ENCODE data around the gene NRXN3. TPM values are rescaled to one million over a fixed set of nuclear protein-coding genes. Genes with fewer than 3 reads are reported as not detected.

The NRXN3 gene
- total and polyA plus RNA-seq, 5 donors from 2014 or later, result not detected

GRCh38 chr14:79464468-79464867, 1294.3 kb downstream of the NRXN3 start:
- H3K36me3 Mint-ChIP-seq, result no peaks in the 10 kb centered on the region
- H3K4me1 Mint-ChIP-seq, result no peaks in the 10 kb centered on the region
- peaks cover 0 to 5% (median 0%) of the 10 kb centered on the region in 7 donors for H3K9me3 Mint-ChIP-seq
- DNase-seq (no peak), ATAC-seq (ENCODE audit: low read depth in 2 of 2) (no peak)
- H3K27me3 ChIP-seq (ENCODE audit: control insufficient read depth, insufficient read depth, low read length), result no peaks in the 10 kb centered on the region
- H3K27ac Mint-ChIP-seq, result no peak overlapping the region
- no peaks in the 10 kb centered on the region for H3K9me3 ChIP-seq (ENCODE audit: control insufficient read depth in 2 of 2, low read length in 2 of 2)
- no peaks in the 10 kb centered on the region for H3K36me3 ChIP-seq (ENCODE audit: control insufficient read depth, insufficient read depth, low read length)
- H3K27me3 Mint-ChIP-seq, result no peaks in the 10 kb centered on the region
- no peak overlapping the region for H3K4me3 ChIP-seq (ENCODE audit: low read depth, low read length)
- H3K4me3 Mint-ChIP-seq, result no peak overlapping the region
- no peak overlapping the region for H3K27ac ChIP-seq (ENCODE audit: insufficient read depth, low read length, poor library complexity, severe bottlenecking)
- H3K4me1 ChIP-seq (ENCODE audit: control insufficient read depth, insufficient read depth, low read length, poor library complexity, severe bottlenecking), result no peaks in the 10 kb centered on the region

GRCh38 chr14:79465651-79466050, 1295.5 kb downstream of the NRXN3 start:
- no peaks in the 10 kb centered on the region for H3K36me3 ChIP-seq (ENCODE audit: control insufficient read depth, insufficient read depth, low read length)
- H3K4me3 Mint-ChIP-seq, result no peak overlapping the region
- peaks cover 0 to 7% (median 0%) of the 10 kb centered on the region in 7 donors for H3K9me3 Mint-ChIP-seq
- DNase-seq, result no peak
- no peaks in the 10 kb centered on the region for H3K36me3 Mint-ChIP-seq
- no peaks in the 10 kb centered on the region for H3K4me1 ChIP-seq (ENCODE audit: control insufficient read depth, insufficient read depth, low read length, poor library complexity, severe bottlenecking)
- no peak overlapping the region for H3K4me3 ChIP-seq (ENCODE audit: low read depth, low read length)
- H3K27ac Mint-ChIP-seq, result no peak overlapping the region
- no peak for ATAC-seq (ENCODE audit: low read depth in 2 of 2)
- H3K27me3 ChIP-seq (ENCODE audit: control insufficient read depth, insufficient read depth, low read length), result no peaks in the 10 kb centered on the region
- H3K9me3 ChIP-seq (ENCODE audit: control insufficient read depth in 2 of 2, low read length in 2 of 2), result no peaks in the 10 kb centered on the region
- no peak overlapping the region for H3K27ac ChIP-seq (ENCODE audit: insufficient read depth, low read length, poor library complexity, severe bottlenecking)
- H3K4me1 Mint-ChIP-seq, result no peaks in the 10 kb centered on the region
- H3K27me3 Mint-ChIP-seq, result no peaks in the 10 kb centered on the region

GRCh38 chr14:79466938-79467527, 1296.9 kb downstream of the NRXN3 start:
- Mint-ChIP-seq H3K4me3 (no peak overlapping the region), H3K9me3 (peaks cover 0 to 8% (median 0%) of the 10 kb centered on the region in 7 donors), H3K36me3 (no peaks in the 10 kb centered on the region), H3K4me1 (no peaks in the 10 kb centered on the region), H3K27me3 (no peaks in the 10 kb centered on the region), H3K27ac (no peak overlapping the region)
- Histone ChIP-seq H3K27me3 (ENCODE audit: control insufficient read depth, insufficient read depth, low read length) (no peaks in the 10 kb centered on the region), H3K36me3 (ENCODE audit: control insufficient read depth, insufficient read depth, low read length) (no peaks in the 10 kb centered on the region), H3K4me1 (ENCODE audit: control insufficient read depth, insufficient read depth, low read length, poor library complexity, severe bottlenecking) (no peaks in the 10 kb centered on the region), H3K4me3 (ENCODE audit: low read depth, low read length) (no peak overlapping the region), H3K27ac (ENCODE audit: insufficient read depth, low read length, poor library complexity, severe bottlenecking) (no peak overlapping the region), H3K9me3 (ENCODE audit: control insufficient read depth in 2 of 2, low read length in 2 of 2) (no peaks in the 10 kb centered on the region)
- ATAC-seq (ENCODE audit: low read depth in 2 of 2), result no peak
- DNase-seq, result no peak

GRCh38 chr14:79467835-79468234, 1297.7 kb downstream of the NRXN3 start:
- Histone ChIP-seq H3K27me3 (ENCODE audit: control insufficient read depth, insufficient read depth, low read length) (no peaks in the 10 kb centered on the region), H3K4me3 (ENCODE audit: low read depth, low read length) (no peak overlapping the region), H3K36me3 (ENCODE audit: control insufficient read depth, insufficient read depth, low read length) (no peaks in the 10 kb centered on the region), H3K9me3 (ENCODE audit: control insufficient read depth in 2 of 2, low read length in 2 of 2) (no peaks in the 10 kb centered on the region), H3K4me1 (ENCODE audit: control insufficient read depth, insufficient read depth, low read length, poor library complexity, severe bottlenecking) (no peaks in the 10 kb centered on the region), H3K27ac (ENCODE audit: insufficient read depth, low read length, poor library complexity, severe bottlenecking) (no peak overlapping the region)
- Mint-ChIP-seq H3K27me3 (no peaks in the 10 kb centered on the region), H3K9me3 (peaks cover 0 to 8% (median 0%) of the 10 kb centered on the region in 7 donors), H3K4me3 (no peak overlapping the region), H3K27ac (no peak overlapping the region), H3K4me1 (no peaks in the 10 kb centered on the region), H3K36me3 (no peaks in the 10 kb centered on the region)
- ATAC-seq (ENCODE audit: low read depth in 2 of 2), result no peak
- DNase-seq, result no peak

- no peaks in the 10 kb centered on the region for H3K4me1 ChIP-seq (ENCODE audit: control insufficient read depth, insufficient read depth, low read length, poor library complexity, severe bottlenecking)
- no peak overlapping the region for H3K4me3 ChIP-seq (ENCODE audit: low read depth, low read length)
- no peaks in the 10 kb centered on the region for H3K4me1 Mint-ChIP-seq
- H3K9me3 ChIP-seq (ENCODE audit: control insufficient read depth in 2 of 2, low read length in 2 of 2), result no peaks in the 10 kb centered on the region
- peaks cover 0 to 8% (median 0%) of the 10 kb centered on the region in 7 donors for H3K9me3 Mint-ChIP-seq
- H3K4me3 Mint-ChIP-seq, result no peak overlapping the region
- no peaks in the 10 kb centered on the region for H3K36me3 Mint-ChIP-seq
- H3K27ac Mint-ChIP-seq, result no peak overlapping the region
- H3K27me3 ChIP-seq (ENCODE audit: control insufficient read depth, insufficient read depth, low read length), result no peaks in the 10 kb centered on the region
- no peaks in the 10 kb centered on the region for H3K36me3 ChIP-seq (ENCODE audit: control insufficient read depth, insufficient read depth, low read length)
- H3K27me3 Mint-ChIP-seq, result no peaks in the 10 kb centered on the region
- ATAC-seq (ENCODE audit: low read depth in 2 of 2) (no peak), DNase-seq (no peak)
- H3K27ac ChIP-seq (ENCODE audit: insufficient read depth, low read length, poor library complexity, severe bottlenecking), result no peak overlapping the region
Measured at GRCh38 chr14:79468486-79468885, 1298.3 kb downstream of the NRXN3 start.

- Histone ChIP-seq H3K27ac (ENCODE audit: insufficient read depth, low read length, poor library complexity, severe bottlenecking) (no peak overlapping the region), H3K4me3 (ENCODE audit: low read depth, low read length) (no peak overlapping the region), H3K4me1 (ENCODE audit: control insufficient read depth, insufficient read depth, low read length, poor library complexity, severe bottlenecking) (no peaks in the 10 kb centered on the region), H3K27me3 (ENCODE audit: control insufficient read depth, insufficient read depth, low read length) (no peaks in the 10 kb centered on the region), H3K9me3 (ENCODE audit: control insufficient read depth in 2 of 2, low read length in 2 of 2) (no peaks in the 10 kb centered on the region), H3K36me3 (ENCODE audit: control insufficient read depth, insufficient read depth, low read length) (no peaks in the 10 kb centered on the region)
- ATAC-seq (ENCODE audit: low read depth in 2 of 2) (no peak), DNase-seq (no peak)
- no peaks in the 10 kb centered on the region for H3K36me3 Mint-ChIP-seq
- no peak overlapping the region for H3K4me3 Mint-ChIP-seq
- no peaks in the 10 kb centered on the region for H3K27me3 Mint-ChIP-seq
- peaks cover 0 to 9% (median 4%) of the 10 kb centered on the region in 7 donors for H3K9me3 Mint-ChIP-seq
- no peak overlapping the region for H3K27ac Mint-ChIP-seq
- H3K4me1 Mint-ChIP-seq, result no peaks in the 10 kb centered on the region
Measured at GRCh38 chr14:79473651-79474050, 1303.5 kb downstream of the NRXN3 start.

GRCh38 chr14:79475887-79476532, 1305.8 kb downstream of the NRXN3 start:
- Histone ChIP-seq H3K9me3 (ENCODE audit: control insufficient read depth in 2 of 2, low read length in 2 of 2) (no peaks in the 10 kb centered on the region), H3K4me1 (ENCODE audit: control insufficient read depth, insufficient read depth, low read length, poor library complexity, severe bottlenecking) (no peaks in the 10 kb centered on the region), H3K36me3 (ENCODE audit: control insufficient read depth, insufficient read depth, low read length) (no peaks in the 10 kb centered on the region), H3K27me3 (ENCODE audit: control insufficient read depth, insufficient read depth, low read length) (no peaks in the 10 kb centered on the region), H3K27ac (ENCODE audit: insufficient read depth, low read length, poor library complexity, severe bottlenecking) (no peak overlapping the region), H3K4me3 (ENCODE audit: low read depth, low read length) (no peak overlapping the region)
- no peak for DNase-seq
- Mint-ChIP-seq H3K4me1 (no peaks in the 10 kb centered on the region), H3K36me3 (no peaks in the 10 kb centered on the region), H3K9me3 (peaks cover 0 to 16% (median 7%) of the 10 kb centered on the region in 7 donors), H3K27ac (no peak overlapping the region), H3K4me3 (no peak overlapping the region), H3K27me3 (no peaks in the 10 kb centered on the region)
- no peak for ATAC-seq (ENCODE audit: low read depth in 2 of 2)

GRCh38 chr14:79476552-79476951, 1306.4 kb downstream of the NRXN3 start:
- Histone ChIP-seq H3K4me1 (ENCODE audit: control insufficient read depth, insufficient read depth, low read length, poor library complexity, severe bottlenecking) (no peaks in the 10 kb centered on the region), H3K27me3 (ENCODE audit: control insufficient read depth, insufficient read depth, low read length) (no peaks in the 10 kb centered on the region), H3K9me3 (ENCODE audit: control insufficient read depth in 2 of 2, low read length in 2 of 2) (no peaks in the 10 kb centered on the region), H3K27ac (ENCODE audit: insufficient read depth, low read length, poor library complexity, severe bottlenecking) (no peak overlapping the region), H3K4me3 (ENCODE audit: low read depth, low read length) (no peak overlapping the region), H3K36me3 (ENCODE audit: control insufficient read depth, insufficient read depth, low read length) (no peaks in the 10 kb centered on the region)
- no peaks in the 10 kb centered on the region for H3K36me3 Mint-ChIP-seq
- ATAC-seq (ENCODE audit: low read depth in 2 of 2) (no peak), DNase-seq (no peak)
- no peak overlapping the region for H3K4me3 Mint-ChIP-seq
- peaks cover 0 to 16% (median 5%) of the 10 kb centered on the region in 7 donors for H3K9me3 Mint-ChIP-seq
- no peaks in the 10 kb centered on the region for H3K4me1 Mint-ChIP-seq
- H3K27me3 Mint-ChIP-seq, result no peaks in the 10 kb centered on the region
- H3K27ac Mint-ChIP-seq, result no peak overlapping the region

Data from CD4-positive, CD25-positive, alpha-beta regulatory T cell (primary cell).